Transverse colon (tissue), 4 donors: ENCODE data around the gene FAM117B. TPM values are rescaled to one million over a fixed set of nuclear protein-coding genes. Genes with fewer than 3 reads are reported as not detected.
"Not testable (repeated sequence)": the region's sequence is repeated elsewhere in the genome, so short reads cannot be mapped to it uniquely, and the experiment has no call there.

Source experiments
- DNase-seq: peaks from one replicate; pipeline ENCODE4 v3.0.0-alpha.2; 2019
- H3K27ac ChIP-seq, 4 donors: fragments of 200-600 bp; sonication (generic); 2 replicates each; pipeline ENCODE4 v1.5.1; 2016 to 2018; ENCODE audit warnings: inconsistent platforms in 4 of 4
- H3K27me3 ChIP-seq: fragments of 200-600 bp; sonication (generic); 2 replicates; pipeline ENCODE4 v1.5.1; 2017; ENCODE audit warnings: inconsistent platforms
- H3K36me3 ChIP-seq, 4 donors: fragments of 200-600 bp; sonication (generic); 2 replicates each; pipeline ENCODE4 v1.5.1; 2017 to 2019; ENCODE audit warnings: inconsistent platforms in 4 of 4
- H3K4me1 ChIP-seq, 4 donors: fragments of 200-600 bp; sonication (generic); 2 replicates each; pipeline ENCODE4 v1.5.1; 2017 to 2020; ENCODE audit warnings: inconsistent platforms in 4 of 4
- H3K4me3 ChIP-seq, 4 donors: fragments of 200-600 bp; sonication (generic); 1 replicate in 1 of 4; 2 replicates in 3 of 4; pipeline versions ENCODE4 v1.5.1 to v1.6.1; 2017 to 2019; ENCODE audit warnings: inconsistent platforms in 4 of 4
- H3K9me3 ChIP-seq, 2 donors: fragments of 200-600 bp; sonication (generic); 2 replicates each; pipeline ENCODE4 v1.5.1; 2017 to 2019; ENCODE audit warnings: inconsistent platforms in 2 of 2
- CTCF ChIP-seq, 5 experiments: fragments of 200-600 bp in 3 of 5; fragments of 450-650 bp in 2 of 5; sonication (generic) in 3 of 5; IDR thresholded peaks; 1 replicate in 2 of 5; 2 replicates in 3 of 5; pipeline ENCODE4 v1.5.1; 2016 to 2017; ENCODE audit warnings: antibody characterized with exemption in 5 of 5, inconsistent platforms in 3 of 5, mild to moderate bottlenecking in 2 of 5, moderate library complexity in 1 of 5
- EP300 ChIP-seq: sonication (generic); formaldehyde crosslinking; IDR thresholded peaks from one replicate; pipeline ENCODE4 v1.6.1; 2017; ENCODE audit warnings: antibody characterized with exemption, low read depth
- POLR2A ChIP-seq: fragments of 450-650 bp; IDR thresholded peaks from one replicate; pipeline ENCODE4 v1.6.1; 2016; ENCODE audit warnings: antibody characterized with exemption, mild to moderate bottlenecking, moderate library complexity
- POLR2AphosphoS5 ChIP-seq, 3 donors: sonication (generic); formaldehyde crosslinking; IDR thresholded peaks; one replicate each; pipeline ENCODE4 v1.6.1; 2016; ENCODE audit warnings: antibody characterized with exemption in 3 of 3
- WGBS, 2 donors: methylation state at CpG; one replicate each; pipeline ENCODE4 v1.1.5; 2018; ENCODE audit warnings: low coverage in 1 of 2; 5-methylcytosine and 5-hydroxymethylcytosine counted together
- in situ Hi-C, 4 donors: fragments of 200-750 bp; cut with MboI; loops; one replicate each; pipeline versions ENCODE4 v1.15.0 to v1.15.1; 2017; ENCODE audit warnings: low sequenced_read_pairs in 3 of 4, low pct_ligation_motif_present in 1 of 4, low pct_unique_long_range_greater_than_20kb in 1 of 4
- intact Hi-C: fragments of 100-400 bp; cut with DNase I; formaldehyde crosslinking; loops from one replicate; pipeline ENCODE4 v1.15.1; 2023; ENCODE audit warnings: low total_unique reads
- total RNA-seq, 4 donors: library from RNA; depleted of rRNA; stranded (reverse); fragments of >200 nt; gene quantifications; one replicate each; pipeline ENCODE4 v1.1.0, GENCODE V29; 2016

Gene FAM117B
- total RNA-seq, 4 donors from 2014 or later: 11.1 to 21.3 (median 18.1) TPM

- intact Hi-C loops (no loop called here), in situ Hi-C loops (no loop called here)
- DNase-seq: no peak
- H3K9me3 ChIP-seq: no peaks in the 10 kb centered on the region
- no peak for TF ChIP-seq EP300
- TF ChIP-seq CTCF (IDR thresholded peaks at IDR 0.05): no peak
- no peak for TF ChIP-seq POLR2AphosphoS5 (IDR thresholded peaks at IDR 0.05)
- TF ChIP-seq POLR2A: no peak
- H3K36me3 ChIP-seq: no peaks in the 10 kb centered on the region
- WGBS, 2 donors: 69 to 93% methylated on average over 2 of the region's 2 CpGs
- no peak overlapping the region for H3K27ac ChIP-seq
- no peaks in the 10 kb centered on the region for H3K27me3 ChIP-seq
- no peak overlapping the region for H3K4me3 ChIP-seq
- no peaks in the 10 kb centered on the region for H3K4me1 ChIP-seq
These were observed 152.1 kb downstream of the FAM117B start for GRCh38 chr2:202786842-202787241.

- in situ Hi-C loops (no loop called here), intact Hi-C loops (no loop called here)
- no peaks in the 10 kb centered on the region for H3K36me3 ChIP-seq
- no peaks in the 10 kb centered on the region for H3K4me1 ChIP-seq
- no peaks in the 10 kb centered on the region for H3K9me3 ChIP-seq
- no peak for TF ChIP-seq POLR2AphosphoS5 (IDR thresholded peaks at IDR 0.05)
- TF ChIP-seq EP300: no peak
- no peak for TF ChIP-seq CTCF (IDR thresholded peaks at IDR 0.05)
- TF ChIP-seq POLR2A: no peak
- H3K27me3 ChIP-seq: no peaks in the 10 kb centered on the region
- no peak for DNase-seq
- WGBS, 2 donors: 98% methylated on average over 2 of the region's 2 CpGs; no CpG with 5 or more reads in 1 of the 2 donors
- no peak overlapping the region for H3K27ac ChIP-seq
- H3K4me3 ChIP-seq: no peak overlapping the region
These were observed 155.9 kb downstream of the FAM117B start for GRCh38 chr2:202790676-202791075.

GRCh38 chr2:202797944-202798343 lies 163.2 kb downstream of the FAM117B start:
- intact Hi-C loops: no loop called here

GRCh38 chr2:202805911-202806310 lies 171.1 kb downstream of the FAM117B start:
- H3K27ac ChIP-seq: peak overlapping the region in 3 of 4 donors; percentile 7 to 54 (median 24)
- in situ Hi-C loops, H3K36me3 ChIP-seq, H3K4me1 ChIP-seq, H3K4me3 ChIP-seq, H3K9me3 ChIP-seq, DNase-seq, H3K27me3 ChIP-seq, intact Hi-C loops: not testable (repeated sequence)
- 40 to 60% methylated on average over 3 to 9 of the region's 9 CpGs for WGBS, 2 donors

More at GRCh38 chr2:202797944-202798343, 163.2 kb downstream of the FAM117B start:
- Histone ChIP-seq H3K36me3 (no peaks in the 10 kb centered on the region), H3K27ac (no peak overlapping the region), H3K27me3 (no peaks in the 10 kb centered on the region), H3K4me1 (no peaks in the 10 kb centered on the region), H3K4me3 (no peak overlapping the region), H3K9me3 (no peaks in the 10 kb centered on the region)
- TF ChIP-seq POLR2AphosphoS5 (IDR thresholded peaks at IDR 0.05): no peak
- TF ChIP-seq EP300: no peak
- no peak for TF ChIP-seq CTCF (IDR thresholded peaks at IDR 0.05)
- TF ChIP-seq POLR2A: no peak
- DNase-seq: no peak
- in situ Hi-C loops: no loop called here

GRCh38 chr2:202807431-202808138 lies 172.8 kb downstream of the FAM117B start:
- H3K9me3 ChIP-seq, in situ Hi-C loops, H3K36me3 ChIP-seq, intact Hi-C loops, H3K27me3 ChIP-seq, H3K4me1 ChIP-seq, H3K4me3 ChIP-seq: not testable (repeated sequence)
- H3K27ac ChIP-seq: peak overlapping the region in 2 of 4 donors; percentile 38 to 54
- WGBS, 2 donors: 92% methylated on average over 1 of the region's 1 CpG; no CpG with 5 or more reads in 1 of the 2 donors
- DNase-seq: peak; percentile 42
